ENCODE results near the gene AMHR2.
"Not testable (repeated sequence)": the region's sequence is repeated elsewhere in the genome, so short reads cannot be mapped to it uniquely, and the experiment has no call there.

AMHR2 gene

DNA sequence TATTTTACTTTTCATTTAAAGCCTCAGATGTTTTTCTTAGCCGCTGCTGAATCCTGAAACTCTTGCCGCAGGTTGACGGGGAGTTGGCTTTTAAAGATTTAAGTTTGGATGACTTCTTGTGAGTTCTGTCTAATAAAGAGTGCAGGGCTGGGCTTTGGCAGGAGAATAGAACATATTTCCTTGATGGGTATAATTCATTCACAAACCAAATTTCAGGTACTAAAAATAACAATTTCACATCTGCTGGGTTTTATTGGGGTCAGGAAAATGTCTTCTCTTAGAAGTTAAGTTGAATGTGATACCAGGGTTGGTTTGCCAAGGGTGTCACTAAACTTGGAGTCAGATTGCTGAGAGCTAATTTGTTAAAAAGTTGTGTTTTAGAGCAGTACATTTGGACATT, 34.0 kb upstream of the AMHR2 start:
- ChIA-PET POLR2A (ENCODE audit: low non-redundant PET) (interaction anchor here (1.2 to 1.7 kb wide), 2 partner anchors 10 to 68 kb away, joined by 3 to 4 read pairs; partner anchors contain the start of genes AAAS and SP1), CTCF (interaction anchor here (0.6 to 0.7 kb wide), 2 partner anchors 8 to 425 kb away, joined by 3 to 5 read pairs; no protein-coding TSS in a partner anchor)
- DNase-seq (ENCODE audit: low spot score) = no peak
- no peak overlapping the region for H3K27ac ChIP-seq
- TF ChIP-seq, protein P1, sequence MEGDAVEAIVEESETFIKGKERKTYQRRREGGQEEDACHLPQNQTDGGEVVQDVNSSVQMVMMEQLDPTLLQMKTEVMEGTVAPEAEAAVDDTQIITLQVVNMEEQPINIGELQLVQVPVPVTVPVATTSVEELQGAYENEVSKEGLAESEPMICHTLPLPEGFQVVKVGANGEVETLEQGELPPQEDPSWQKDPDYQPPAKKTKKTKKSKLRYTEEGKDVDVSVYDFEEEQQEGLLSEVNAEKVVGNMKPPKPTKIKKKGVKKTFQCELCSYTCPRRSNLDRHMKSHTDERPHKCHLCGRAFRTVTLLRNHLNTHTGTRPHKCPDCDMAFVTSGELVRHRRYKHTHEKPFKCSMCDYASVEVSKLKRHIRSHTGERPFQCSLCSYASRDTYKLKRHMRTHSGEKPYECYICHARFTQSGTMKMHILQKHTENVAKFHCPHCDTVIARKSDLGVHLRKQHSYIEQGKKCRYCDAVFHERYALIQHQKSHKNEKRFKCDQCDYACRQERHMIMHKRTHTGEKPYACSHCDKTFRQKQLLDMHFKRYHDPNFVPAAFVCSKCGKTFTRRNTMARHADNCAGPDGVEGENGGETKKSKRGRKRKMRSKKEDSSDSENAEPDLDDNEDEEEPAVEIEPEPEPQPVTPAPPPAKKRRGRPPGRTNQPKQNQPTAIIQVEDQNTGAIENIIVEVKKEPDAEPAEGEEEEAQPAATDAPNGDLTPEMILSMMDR (conservative IDR thresholded peaks at IDR 0.05; ENCODE audit: low read depth) = no peak

DNA sequence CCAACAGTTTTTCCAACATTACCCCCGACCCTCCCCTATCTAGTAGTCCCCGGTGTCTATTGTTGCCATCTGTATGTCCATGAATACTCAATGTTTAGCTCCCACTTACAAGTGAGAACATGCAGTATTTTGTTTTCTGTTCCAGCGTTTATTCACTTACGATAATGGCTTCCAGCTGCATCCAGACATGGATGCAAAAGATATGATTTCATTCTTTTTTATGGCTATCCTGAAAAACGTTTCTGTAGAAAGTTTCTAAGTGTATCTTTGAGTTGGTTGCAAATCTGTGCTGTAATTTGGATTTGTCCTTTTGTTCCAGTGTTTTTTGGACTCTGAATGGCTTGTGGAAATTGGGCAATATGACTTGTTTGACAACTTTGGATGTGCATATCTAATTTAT, 31.9 kb upstream of the AMHR2 start:
- CTCF ChIA-PET = interaction anchor here (0.9 kb wide), 1 partner anchor 29 kb away, joined by 5 read pairs; no protein-coding TSS in a partner anchor
- H3K27ac ChIP-seq = peak overlapping the region; percentile 56
- POLR2A ChIA-PET (ENCODE audit: low non-redundant PET) = no interaction called here
- TF ChIP-seq, protein P1 (conservative IDR thresholded peaks at IDR 0.05; ENCODE audit: low read depth) = no peak
- no peak for DNase-seq (ENCODE audit: low spot score)

DNA sequence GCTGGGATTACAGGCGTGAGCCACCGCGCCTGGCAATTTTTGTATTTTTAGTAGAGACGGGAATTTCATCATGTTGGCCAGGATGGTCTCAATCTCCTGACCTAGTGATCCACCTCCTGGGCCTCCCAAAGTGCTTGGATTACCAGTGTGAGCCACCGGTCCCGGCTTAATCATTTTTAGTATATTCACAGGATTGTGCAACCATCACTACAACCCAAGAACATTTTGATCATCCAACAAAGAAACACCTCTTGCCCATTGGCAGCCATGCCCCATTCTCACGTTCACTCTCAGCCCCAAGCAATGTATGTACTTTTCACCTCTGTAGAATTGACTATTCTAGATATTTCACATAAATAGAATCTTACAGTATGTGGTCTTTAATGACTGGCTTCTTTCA, 23.8 kb upstream of the AMHR2 start:
- no peak for DNase-seq (ENCODE audit: low spot score)
- TF ChIP-seq, protein P1 (conservative IDR thresholded peaks at IDR 0.05; ENCODE audit: low read depth) = no peak
- H3K27ac ChIP-seq = no peak overlapping the region
- ChIA-PET CTCF (no interaction called here), POLR2A (ENCODE audit: low non-redundant PET) (no interaction called here)

DNA sequence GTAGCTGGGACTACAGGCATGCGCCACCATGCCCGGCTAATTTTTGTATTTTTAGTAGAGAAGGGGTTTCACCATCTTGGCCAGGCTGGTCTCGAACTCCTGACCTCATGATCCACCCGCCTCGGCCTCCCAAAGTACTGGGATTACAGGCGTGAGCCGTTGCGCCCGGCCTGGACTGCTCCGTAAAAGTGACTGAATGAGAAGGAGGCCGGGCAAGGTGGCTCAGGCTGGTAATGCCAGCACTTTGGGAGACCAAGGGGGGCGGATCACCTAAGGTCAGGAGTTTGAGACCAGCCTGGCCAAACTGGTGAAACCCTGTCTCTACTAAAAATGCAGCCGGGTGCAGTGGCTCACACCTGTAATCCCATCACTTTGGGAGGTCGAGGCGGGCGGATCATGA, 21.3 kb upstream of the AMHR2 start:
- CTCF ChIA-PET; DNase-seq (ENCODE audit: low spot score); POLR2A ChIA-PET (ENCODE audit: low non-redundant PET): not testable (repeated sequence)
- H3K27ac ChIP-seq = 0 out of 2 replicates have a peak overlapping the region, but pooled peaks have one; percentile 9

DNA sequence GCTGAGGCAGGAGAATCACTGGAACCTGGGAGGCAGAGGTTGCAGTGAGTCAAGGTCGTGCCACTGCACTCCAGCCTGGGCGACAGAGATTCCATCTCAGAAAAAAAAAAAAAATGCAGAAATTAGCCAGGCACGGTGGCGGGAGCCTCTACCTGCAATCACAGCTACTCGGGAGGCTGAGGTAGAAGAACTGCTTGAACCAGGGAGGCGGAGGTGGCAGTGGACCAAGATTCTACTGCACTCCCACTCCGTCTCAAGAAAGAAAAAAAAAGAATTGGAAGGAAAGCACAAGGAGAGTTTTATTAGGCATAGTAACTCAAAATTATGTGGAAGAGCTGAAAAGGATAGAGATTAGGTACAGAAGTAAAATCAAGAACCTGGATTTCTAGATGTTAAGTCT, 20.8 kb upstream of the AMHR2 start:
- ChIA-PET POLR2A (ENCODE audit: low non-redundant PET) (no interaction called here), CTCF (no interaction called here)
- TF ChIP-seq, protein P1 (conservative IDR thresholded peaks at IDR 0.05; ENCODE audit: low read depth) = no peak
- H3K27ac ChIP-seq = 0 out of 2 replicates have a peak overlapping the region, but pooled peaks have one; percentile 9
- DNase-seq (ENCODE audit: low spot score) = no peak

DNA sequence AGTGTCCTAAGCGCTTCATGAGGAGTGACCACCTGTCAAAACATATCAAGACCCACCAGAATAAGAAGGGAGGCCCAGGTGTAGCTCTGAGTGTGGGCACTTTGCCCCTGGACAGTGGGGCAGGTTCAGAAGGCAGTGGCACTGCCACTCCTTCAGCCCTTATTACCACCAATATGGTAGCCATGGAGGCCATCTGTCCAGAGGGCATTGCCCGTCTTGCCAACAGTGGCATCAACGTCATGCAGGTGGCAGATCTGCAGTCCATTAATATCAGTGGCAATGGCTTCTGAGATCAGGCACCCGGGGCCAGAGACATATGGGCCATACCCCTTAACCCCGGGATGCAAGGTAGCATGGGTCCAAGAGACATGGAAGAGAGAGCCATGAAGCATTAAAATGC, 12.7 kb upstream of the AMHR2 start:
- TF ChIP-seq, protein P1 (conservative IDR thresholded peaks at IDR 0.05; ENCODE audit: low read depth) = no peak
- CTCF ChIA-PET = interaction anchor here (1.3 kb wide), 1 partner anchor 10 kb away, joined by 5 read pairs; no protein-coding TSS in a partner anchor
- POLR2A ChIA-PET (ENCODE audit: low non-redundant PET) = no interaction called here
- no peak for DNase-seq (ENCODE audit: low spot score)
- H3K27ac ChIP-seq = no peak overlapping the region

DNA sequence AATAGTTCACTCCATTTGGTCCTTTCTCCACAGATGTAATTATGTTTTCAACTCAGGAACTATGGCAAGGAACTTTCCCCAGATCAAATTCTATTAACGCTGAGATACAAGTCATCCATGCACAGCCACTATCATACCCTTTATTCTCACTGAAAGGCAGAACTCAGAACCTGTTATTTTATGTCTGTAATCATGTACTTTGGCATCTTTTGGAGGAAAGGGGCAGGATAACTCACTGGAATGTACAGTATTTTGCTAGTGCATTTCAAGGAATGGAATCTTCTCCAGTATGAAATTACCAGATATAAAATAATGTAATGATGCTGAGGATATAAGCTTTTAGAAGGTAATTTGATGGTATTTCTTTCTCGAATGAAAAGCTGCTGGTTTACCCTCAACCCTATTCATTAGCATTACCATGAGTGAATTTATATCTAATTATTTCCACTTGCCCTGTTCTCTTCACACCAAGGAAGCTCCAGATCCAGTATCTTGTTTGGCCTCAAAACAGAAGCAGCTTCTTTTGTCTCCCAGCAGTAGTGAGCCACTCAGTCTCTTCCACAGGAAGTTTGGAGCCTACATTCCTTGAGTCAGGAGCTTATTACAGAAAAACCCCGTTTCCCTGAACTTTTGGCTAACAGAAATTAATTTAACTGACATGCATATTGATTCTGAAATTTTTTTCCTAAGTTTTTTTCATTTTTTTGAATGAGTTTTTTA, 10.0 kb upstream of the AMHR2 start:
- DNase-seq (ENCODE audit: low spot score) = no peak
- ChIA-PET POLR2A (ENCODE audit: low non-redundant PET) (no interaction called here), CTCF (interaction anchor here (0.5 to 2.0 kb wide), 3 partner anchors 61 to 108 kb away, joined by 3 to 7 read pairs (median 3); no protein-coding TSS in a partner anchor)
- no peak overlapping the region for H3K27ac ChIP-seq
- TF ChIP-seq, protein P1 (conservative IDR thresholded peaks at IDR 0.05; ENCODE audit: low read depth) = no peak
